GM23338 (cell line): ENCODE results near the gene TENT4A. TPM values are rescaled to one million over a fixed set of nuclear protein-coding genes. Genes with fewer than 3 reads are reported as not detected.

Experiments
- ATAC-seq: fragments of 200-7000 bp; cut with Tn5 transposase; 3 replicates; pipeline ENCODE4 v1.9.1; 2020
- DNase-seq: peaks from one replicate; pipeline ENCODE4 v3.0.0-alpha.2; 2015; ENCODE audit warnings: low spot score
- H2AFZ ChIP-seq: fragments of 200-600 bp; sonication (generic); 2 replicates; pipeline ENCODE4 v1.8.0; 2016; ENCODE audit warnings: antibody characterized with exemption, mild to moderate bottlenecking, moderate library complexity
- H3F3A ChIP-seq: fragments of 200-600 bp; sonication (generic); replicated peaks from 2 replicates; pipeline ENCODE4 v1.8.0; 2017; ENCODE audit warnings: antibody characterized with exemption, mixed run types, low read depth
- H3K27ac ChIP-seq: fragments of 200-600 bp; sonication (generic); 2 replicates; pipeline ENCODE4 v1.6.1; 2016; ENCODE audit warnings: low read depth
- H3K27me3 ChIP-seq: fragments of 200-600 bp; sonication (generic); 2 replicates; pipeline ENCODE4 v1.8.0; 2016; ENCODE audit warnings: mild to moderate bottlenecking, mixed run types, moderate library complexity; ENCODE audit not compliant: insufficient read depth
- H3K36me3 ChIP-seq: fragments of 200-600 bp; sonication (generic); 2 replicates; pipeline ENCODE4 v1.8.0; 2016; ENCODE audit warnings: mild to moderate bottlenecking; ENCODE audit not compliant: insufficient read depth
- H3K4me1 ChIP-seq: fragments of 200-600 bp; sonication (generic); 2 replicates; pipeline ENCODE4 v1.8.0; 2016; ENCODE audit warnings: mild to moderate bottlenecking, moderate library complexity; ENCODE audit not compliant: insufficient read depth
- H3K4me2 ChIP-seq: fragments of 200-600 bp; sonication (generic); 2 replicates; pipeline ENCODE4 v1.7.1; 2017; ENCODE audit warnings: mixed run types
- H3K4me3 ChIP-seq: fragments of 200-600 bp; sonication (generic); 2 replicates; pipeline ENCODE4 v1.6.1; 2016; ENCODE audit warnings: mixed run types
- H3K79me2 ChIP-seq: fragments of 200-600 bp; sonication (generic); replicated peaks from 2 replicates; pipeline ENCODE4 v1.8.0; 2017; ENCODE audit warnings: mild to moderate bottlenecking; ENCODE audit not compliant: insufficient read depth
- H3K9me2 ChIP-seq: fragments of 200-600 bp; sonication (generic); 2 replicates; pipeline ENCODE4 v1.8.0; 2017; ENCODE audit not compliant: insufficient read depth
- H4K20me1 ChIP-seq: fragments of 200-600 bp; sonication (generic); replicated peaks from 2 replicates; pipeline ENCODE4 v1.8.0; 2017; ENCODE audit warnings: mild to moderate bottlenecking; ENCODE audit not compliant: insufficient read depth
- H3K27ac Mint-ChIP-seq: 2 replicates; pipeline ENCODE4 v1.8.0; 2020; ENCODE audit warnings: inconsistent platforms, mild to moderate bottlenecking, moderate library complexity, mixed read lengths
- H3K27me3 Mint-ChIP-seq: 3 replicates; pipeline ENCODE4 v1.8.0; 2022; ENCODE audit warnings: low read depth, mild to moderate bottlenecking, moderate library complexity, mixed read lengths, inconsistent platforms; ENCODE audit not compliant: insufficient read depth, poor library complexity
- H3K36me3 Mint-ChIP-seq: 3 replicates; pipeline ENCODE4 v1.8.0; 2021; ENCODE audit warnings: low read depth, mild to moderate bottlenecking, inconsistent platforms, moderate library complexity, mixed read lengths
- H3K4me1 Mint-ChIP-seq: 3 replicates; pipeline ENCODE4 v1.8.0; 2020; ENCODE audit warnings: mild to moderate bottlenecking, inconsistent platforms, mixed read lengths
- H3K4me3 Mint-ChIP-seq: 3 replicates; pipeline ENCODE4 v1.8.0; 2021; ENCODE audit warnings: moderate library complexity, mild to moderate bottlenecking, inconsistent platforms, mixed read lengths
- H3K9me3 Mint-ChIP-seq: 3 replicates; pipeline ENCODE4 v1.8.0; 2020; ENCODE audit warnings: moderate library complexity, mild to moderate bottlenecking, inconsistent platforms, mixed read lengths
- CREB1 ChIP-seq: fragments of 250-450 bp; sonication (Bioruptor Pico); IDR thresholded peaks from 2 replicates; pipeline ENCODE4 v1.5.0; 2020; ENCODE audit warnings: low read depth, mild to moderate bottlenecking, moderate library complexity
- ETS1 ChIP-seq: IDR thresholded peaks from 2 replicates; pipeline ENCODE4 v1.6.1; 2016; ENCODE audit warnings: antibody characterized with exemption
- EZH2phosphoT487 ChIP-seq: fragments of 200-600 bp; sonication (generic); IDR thresholded peaks from one replicate; pipeline ENCODE4 v1.8.1; 2018; ENCODE audit warnings: antibody characterized with exemption; ENCODE audit not compliant: unreplicated experiment
- NANOG ChIP-seq: IDR thresholded peaks from 2 replicates; pipeline ENCODE4 v1.6.1; 2016; ENCODE audit warnings: antibody characterized with exemption, borderline replicate concordance
- POLR2AphosphoS5 ChIP-seq: IDR thresholded peaks from 2 replicates; pipeline ENCODE4 v1.6.1; 2016; ENCODE audit warnings: antibody characterized with exemption, low read depth
- REST ChIP-seq: IDR thresholded peaks from one replicate; pipeline ENCODE4 v1.6.1; 2018; ENCODE audit warnings: antibody characterized with exemption; ENCODE audit not compliant: unreplicated experiment
- STAT1 ChIP-seq: IDR thresholded peaks from one replicate; pipeline ENCODE4 v1.6.1; 2016; ENCODE audit warnings: antibody characterized with exemption; ENCODE audit not compliant: unreplicated experiment
- ZNF114 ChIP-seq: fragments of 250-450 bp; sonication (Bioruptor Pico); IDR thresholded peaks from 2 replicates; pipeline ENCODE4 v1.5.0; 2020; ENCODE audit warnings: mild to moderate bottlenecking, moderate library complexity
- ZNF331 ChIP-seq: fragments of 250-450 bp; sonication (Bioruptor Pico); IDR thresholded peaks from 2 replicates; pipeline ENCODE4 v1.5.0; 2020; ENCODE audit warnings: low read depth, mild to moderate bottlenecking, moderate library complexity
- polyA plus RNA-seq: library from polyadenylated mRNA; unstranded; fragments of >200 nt; fragmentation: Nextera tagmentation; extraction: Ambion mirVana; gene quantifications from 2 replicates; pipeline ENCODE4 v1.2.1, GENCODE V29; 2016
- total RNA-seq: library from RNA; depleted of rRNA; stranded (reverse); fragments of >200 nt; shearing (Covaris generic); gene quantifications from 2 replicates; pipeline ENCODE4 v1.2.3, GENCODE V29; 2014
- TF ChIP-seq, protein P1 (sequence below): fragments of 250-450 bp; sonication (Bioruptor Pico); IDR thresholded peaks from 2 replicates; pipeline ENCODE4 v1.5.0; 2020; ENCODE audit warnings: mild to moderate bottlenecking, moderate library complexity
- TF ChIP-seq, protein P2 (sequence below), 2 experiments: fragments of 200-600 bp in 1 of 2; sonication (generic) in 1 of 2; conservative IDR thresholded peaks; 2 replicates each; pipeline versions ENCODE4 v1.5.1 to v1.6.1; 2016 to 2017; ENCODE audit warnings: antibody characterized with exemption in 2 of 2, low read depth in 2 of 2, mild to moderate bottlenecking in 2 of 2, moderate library complexity in 1 of 2

Gene TENT4A
- total and polyA plus RNA-seq, 2 experiments from 2014 or later, result 5.3 to 24.0 TPM

DNA sequence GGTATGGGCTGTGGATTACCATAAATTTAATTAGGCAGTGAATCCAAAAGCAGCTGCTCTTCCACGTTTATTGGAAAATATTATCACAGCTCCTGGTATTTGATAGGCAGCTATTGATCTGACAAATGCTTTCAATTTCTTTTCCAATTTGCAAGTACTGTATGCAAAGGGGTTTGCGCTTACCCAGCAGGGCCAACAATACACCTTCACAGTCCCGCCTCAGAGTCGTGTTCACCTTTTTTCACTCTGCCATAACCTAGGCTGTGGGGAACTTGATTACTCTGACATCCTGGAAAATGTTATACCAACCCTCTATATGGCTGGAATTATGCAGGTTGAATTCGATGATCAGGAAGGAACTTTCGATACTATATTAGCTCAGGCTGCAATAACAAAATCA lies 32.3 kb upstream of the TENT4A start:
- Histone ChIP-seq H3K4me2 (no peak overlapping the region), H3K79me2 (no peaks in the 10 kb centered on the region), H3K27ac (no peak overlapping the region), H2AFZ (no peak overlapping the region), H4K20me1 (no peaks in the 10 kb centered on the region; the same call in none of the 2 replicates), H3K27me3 (no peaks in the 10 kb centered on the region), H3K36me3 (no peaks in the 10 kb centered on the region), H3F3A (no peaks in the 10 kb centered on the region), H3K4me3 (no peak overlapping the region), H3K4me1 (no peaks in the 10 kb centered on the region), H3K9me2 (peaks cover 6% of the 10 kb centered on the region; the same call in 1 of the 2 replicates)
- no peak for ATAC-seq
- Mint-ChIP-seq H3K27me3 (peaks cover 4% of the 10 kb centered on the region), H3K27ac (no peak overlapping the region), H3K9me3 (peaks cover 10% of the 10 kb centered on the region), H3K4me3 (no peak overlapping the region), H3K4me1 (peaks cover 2% of the 10 kb centered on the region; the same call in 2 of the 3 replicates), H3K36me3 (peaks cover 7% of the 10 kb centered on the region)
- no peak for TF ChIP-seq REST
- no peak for TF ChIP-seq ZNF331
- no peak for TF ChIP-seq CREB1 (CRISPR knock-in tag)
- TF ChIP-seq ETS1, result no peak
- TF ChIP-seq EZH2phosphoT487, result no peak
- no peak for TF ChIP-seq NANOG
- no peak for TF ChIP-seq POLR2AphosphoS5
- TF ChIP-seq STAT1, result no peak
- TF ChIP-seq, protein P1, sequence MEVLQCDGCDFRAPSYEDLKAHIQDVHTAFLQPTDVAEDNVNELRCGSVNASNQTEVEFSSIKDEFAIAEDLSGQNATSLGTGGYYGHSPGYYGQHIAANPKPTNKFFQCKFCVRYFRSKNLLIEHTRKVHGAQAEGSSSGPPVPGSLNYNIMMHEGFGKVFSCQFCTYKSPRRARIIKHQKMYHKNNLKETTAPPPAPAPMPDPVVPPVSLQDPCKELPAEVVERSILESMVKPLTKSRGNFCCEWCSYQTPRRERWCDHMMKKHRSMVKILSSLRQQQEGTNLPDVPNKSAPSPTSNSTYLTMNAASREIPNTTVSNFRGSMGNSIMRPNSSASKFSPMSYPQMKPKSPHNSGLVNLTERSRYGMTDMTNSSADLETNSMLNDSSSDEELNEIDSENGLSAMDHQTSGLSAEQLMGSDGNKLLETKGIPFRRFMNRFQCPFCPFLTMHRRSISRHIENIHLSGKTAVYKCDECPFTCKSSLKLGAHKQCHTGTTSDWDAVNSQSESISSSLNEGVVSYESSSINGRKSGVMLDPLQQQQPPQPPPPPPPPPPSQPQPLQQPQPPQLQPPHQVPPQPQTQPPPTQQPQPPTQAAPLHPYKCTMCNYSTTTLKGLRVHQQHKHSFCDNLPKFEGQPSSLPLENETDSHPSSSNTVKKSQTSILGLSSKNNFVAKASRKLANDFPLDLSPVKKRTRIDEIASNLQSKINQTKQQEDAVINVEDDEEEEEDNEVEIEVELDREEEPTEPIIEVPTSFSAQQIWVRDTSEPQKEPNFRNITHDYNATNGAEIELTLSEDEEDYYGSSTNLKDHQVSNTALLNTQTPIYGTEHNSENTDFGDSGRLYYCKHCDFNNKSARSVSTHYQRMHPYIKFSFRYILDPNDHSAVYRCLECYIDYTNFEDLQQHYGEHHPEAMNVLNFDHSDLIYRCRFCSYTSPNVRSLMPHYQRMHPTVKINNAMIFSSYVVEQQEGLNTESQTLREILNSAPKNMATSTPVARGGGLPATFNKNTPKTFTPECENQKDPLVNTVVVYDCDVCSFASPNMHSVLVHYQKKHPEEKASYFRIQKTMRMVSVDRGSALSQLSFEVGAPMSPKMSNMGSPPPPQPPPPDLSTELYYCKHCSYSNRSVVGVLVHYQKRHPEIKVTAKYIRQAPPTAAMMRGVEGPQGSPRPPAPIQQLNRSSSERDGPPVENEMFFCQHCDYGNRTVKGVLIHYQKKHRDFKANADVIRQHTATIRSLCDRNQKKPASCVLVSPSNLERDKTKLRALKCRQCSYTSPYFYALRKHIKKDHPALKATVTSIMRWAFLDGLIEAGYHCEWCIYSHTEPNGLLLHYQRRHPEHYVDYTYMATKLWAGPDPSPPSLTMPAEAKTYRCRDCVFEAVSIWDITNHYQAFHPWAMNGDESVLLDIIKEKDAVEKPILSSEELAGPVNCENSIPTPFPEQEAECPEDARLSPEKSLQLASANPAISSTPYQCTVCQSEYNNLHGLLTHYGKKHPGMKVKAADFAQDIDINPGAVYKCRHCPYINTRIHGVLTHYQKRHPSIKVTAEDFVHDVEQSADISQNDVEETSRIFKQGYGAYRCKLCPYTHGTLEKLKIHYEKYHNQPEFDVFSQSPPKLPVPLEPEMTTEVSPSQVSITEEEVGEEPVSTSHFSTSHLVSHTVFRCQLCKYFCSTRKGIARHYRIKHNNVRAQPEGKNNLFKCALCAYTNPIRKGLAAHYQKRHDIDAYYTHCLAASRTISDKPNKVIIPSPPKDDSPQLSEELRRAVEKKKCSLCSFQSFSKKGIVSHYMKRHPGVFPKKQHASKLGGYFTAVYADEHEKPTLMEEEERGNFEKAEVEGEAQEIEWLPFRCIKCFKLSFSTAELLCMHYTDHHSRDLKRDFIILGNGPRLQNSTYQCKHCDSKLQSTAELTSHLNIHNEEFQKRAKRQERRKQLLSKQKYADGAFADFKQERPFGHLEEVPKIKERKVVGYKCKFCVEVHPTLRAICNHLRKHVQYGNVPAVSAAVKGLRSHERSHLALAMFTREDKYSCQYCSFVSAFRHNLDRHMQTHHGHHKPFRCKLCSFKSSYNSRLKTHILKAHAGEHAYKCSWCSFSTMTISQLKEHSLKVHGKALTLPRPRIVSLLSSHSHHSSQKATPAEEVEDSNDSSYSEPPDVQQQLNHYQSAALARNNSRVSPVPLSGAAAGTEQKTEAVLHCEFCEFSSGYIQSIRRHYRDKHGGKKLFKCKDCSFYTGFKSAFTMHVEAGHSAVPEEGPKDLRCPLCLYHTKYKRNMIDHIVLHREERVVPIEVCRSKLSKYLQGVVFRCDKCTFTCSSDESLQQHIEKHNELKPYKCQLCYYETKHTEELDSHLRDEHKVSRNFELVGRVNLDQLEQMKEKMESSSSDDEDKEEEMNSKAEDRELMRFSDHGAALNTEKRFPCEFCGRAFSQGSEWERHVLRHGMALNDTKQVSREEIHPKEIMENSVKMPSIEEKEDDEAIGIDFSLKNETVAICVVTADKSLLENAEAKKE (CRISPR knock-in tag), result no peak
- TF ChIP-seq ZNF114 (CRISPR knock-in tag), result no peak
- TF ChIP-seq, protein P2, sequence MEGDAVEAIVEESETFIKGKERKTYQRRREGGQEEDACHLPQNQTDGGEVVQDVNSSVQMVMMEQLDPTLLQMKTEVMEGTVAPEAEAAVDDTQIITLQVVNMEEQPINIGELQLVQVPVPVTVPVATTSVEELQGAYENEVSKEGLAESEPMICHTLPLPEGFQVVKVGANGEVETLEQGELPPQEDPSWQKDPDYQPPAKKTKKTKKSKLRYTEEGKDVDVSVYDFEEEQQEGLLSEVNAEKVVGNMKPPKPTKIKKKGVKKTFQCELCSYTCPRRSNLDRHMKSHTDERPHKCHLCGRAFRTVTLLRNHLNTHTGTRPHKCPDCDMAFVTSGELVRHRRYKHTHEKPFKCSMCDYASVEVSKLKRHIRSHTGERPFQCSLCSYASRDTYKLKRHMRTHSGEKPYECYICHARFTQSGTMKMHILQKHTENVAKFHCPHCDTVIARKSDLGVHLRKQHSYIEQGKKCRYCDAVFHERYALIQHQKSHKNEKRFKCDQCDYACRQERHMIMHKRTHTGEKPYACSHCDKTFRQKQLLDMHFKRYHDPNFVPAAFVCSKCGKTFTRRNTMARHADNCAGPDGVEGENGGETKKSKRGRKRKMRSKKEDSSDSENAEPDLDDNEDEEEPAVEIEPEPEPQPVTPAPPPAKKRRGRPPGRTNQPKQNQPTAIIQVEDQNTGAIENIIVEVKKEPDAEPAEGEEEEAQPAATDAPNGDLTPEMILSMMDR (conservative IDR thresholded peaks at IDR 0.05; ENCODE audit: low read depth in 2 of 2), result no peak
- no peak for DNase-seq
